HG03378 (cell line): Measurements from ENCODE around the gene ZNF316.
"Not testable (repeated sequence)": the region's sequence is repeated elsewhere in the genome, so short reads cannot be mapped to it uniquely, and the experiment has no call there.

Experiments
- ATAC-seq: cut with Tn5 transposase; IDR thresholded peaks from one replicate; pipeline ENCODE4 v1.9.1; 2021; ENCODE audit warnings: mild to moderate bottlenecking, moderate library complexity; ENCODE audit not compliant: unreplicated experiment

The ZNF316 gene

DNA sequence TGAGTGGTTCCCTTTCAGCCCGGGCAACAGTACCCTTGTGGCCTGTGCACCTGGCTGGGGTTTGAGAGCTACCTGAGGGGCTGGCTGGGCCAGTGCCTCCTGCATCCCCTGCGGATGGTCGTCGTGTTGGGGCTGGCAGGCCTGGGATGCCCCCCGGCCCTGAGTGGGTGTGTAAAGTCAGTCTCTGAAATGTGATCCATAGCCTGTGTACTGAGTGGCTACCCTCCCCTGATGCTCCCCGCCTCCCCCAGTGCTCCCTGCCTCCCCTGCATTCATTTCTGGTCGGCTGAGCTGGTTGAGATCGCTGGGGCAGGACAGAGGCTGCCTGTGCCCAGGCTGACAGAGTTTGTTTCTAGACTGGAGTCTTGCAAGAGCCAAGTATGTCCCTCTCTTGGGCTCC lies 9.3 kb downstream of the ZNF316 start:
- no peak for ATAC-seq

GRCh38 chr7:6647080-6647479 lies 10.0 kb downstream of the ZNF316 start:
- no peak for ATAC-seq

GRCh38 chr7:6647541-6647940 lies 10.4 kb downstream of the ZNF316 start:
- ATAC-seq, result no peak

- ATAC-seq, result no peak
Measured at GRCh38 chr7:6648066-6648814, 11.1 kb downstream of the ZNF316 start.

GRCh38 chr7:6648815-6649104 lies 11.6 kb downstream of the ZNF316 start:
- no peak for ATAC-seq

GRCh38 chr7:6649241-6649961 lies 12.3 kb downstream of the ZNF316 start:
- no peak for ATAC-seq

- no peak for ATAC-seq
Measured at GRCh38 chr7:6650086-6650485, 13.0 kb downstream of the ZNF316 start.

GRCh38 chr7:6650521-6651011 lies 13.4 kb downstream of the ZNF316 start:
- no peak for ATAC-seq

DNA sequence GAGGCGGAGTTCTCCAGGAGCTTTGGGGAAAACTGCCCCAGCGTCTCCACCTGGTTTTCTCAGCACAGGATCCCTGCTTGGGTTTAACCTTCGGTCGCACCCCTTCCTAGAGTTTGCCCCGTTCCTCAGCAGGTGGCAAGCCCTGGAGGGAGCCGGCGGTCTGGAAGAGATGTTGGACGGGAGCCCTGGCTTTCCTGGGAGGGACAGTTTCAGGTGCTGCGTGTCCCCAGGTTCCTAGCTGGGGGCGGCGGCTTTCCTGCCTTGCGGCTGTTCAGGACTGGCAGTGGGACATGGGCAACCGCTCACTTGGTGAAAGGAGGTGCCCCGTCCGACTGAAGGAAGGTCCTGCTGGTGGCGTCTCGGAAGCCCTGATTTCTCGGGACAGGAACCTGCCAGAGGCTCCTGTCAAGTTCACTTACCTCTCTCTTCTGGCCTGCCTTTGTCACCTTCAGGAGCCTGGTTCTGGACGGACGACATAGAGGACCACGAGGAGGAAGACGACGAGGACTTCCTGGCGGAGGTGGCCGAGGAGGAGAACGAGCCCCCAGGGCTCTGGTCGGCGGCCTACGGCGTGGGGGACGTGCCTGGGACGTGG lies 14.8 kb downstream of the ZNF316 start:
- no peak for ATAC-seq

DNA sequence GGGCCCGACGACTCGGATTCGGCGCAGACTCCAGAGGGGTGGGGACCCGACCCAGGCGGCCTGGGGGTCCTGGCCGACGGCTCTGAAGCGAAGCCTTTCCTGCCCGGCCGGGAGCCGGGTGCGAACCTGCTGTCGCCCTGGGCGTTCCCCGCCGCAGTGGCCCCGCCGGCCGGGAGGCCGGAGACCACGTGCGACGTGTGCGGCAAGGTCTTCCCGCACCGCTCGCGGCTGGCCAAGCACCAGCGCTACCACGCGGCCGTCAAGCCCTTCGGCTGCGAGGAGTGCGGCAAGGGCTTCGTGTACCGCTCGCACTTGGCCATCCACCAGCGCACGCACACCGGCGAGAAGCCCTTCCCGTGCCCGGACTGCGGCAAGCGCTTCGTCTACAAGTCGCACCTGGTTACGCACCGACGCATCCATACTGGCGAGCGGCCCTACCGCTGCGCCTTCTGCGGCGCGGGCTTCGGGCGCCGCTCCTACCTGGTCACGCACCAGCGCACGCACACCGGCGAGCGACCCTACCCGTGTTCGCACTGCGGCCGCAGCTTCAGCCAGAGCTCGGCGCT lies 15.4 kb downstream of the ZNF316 start:
- no peak for ATAC-seq

DNA sequence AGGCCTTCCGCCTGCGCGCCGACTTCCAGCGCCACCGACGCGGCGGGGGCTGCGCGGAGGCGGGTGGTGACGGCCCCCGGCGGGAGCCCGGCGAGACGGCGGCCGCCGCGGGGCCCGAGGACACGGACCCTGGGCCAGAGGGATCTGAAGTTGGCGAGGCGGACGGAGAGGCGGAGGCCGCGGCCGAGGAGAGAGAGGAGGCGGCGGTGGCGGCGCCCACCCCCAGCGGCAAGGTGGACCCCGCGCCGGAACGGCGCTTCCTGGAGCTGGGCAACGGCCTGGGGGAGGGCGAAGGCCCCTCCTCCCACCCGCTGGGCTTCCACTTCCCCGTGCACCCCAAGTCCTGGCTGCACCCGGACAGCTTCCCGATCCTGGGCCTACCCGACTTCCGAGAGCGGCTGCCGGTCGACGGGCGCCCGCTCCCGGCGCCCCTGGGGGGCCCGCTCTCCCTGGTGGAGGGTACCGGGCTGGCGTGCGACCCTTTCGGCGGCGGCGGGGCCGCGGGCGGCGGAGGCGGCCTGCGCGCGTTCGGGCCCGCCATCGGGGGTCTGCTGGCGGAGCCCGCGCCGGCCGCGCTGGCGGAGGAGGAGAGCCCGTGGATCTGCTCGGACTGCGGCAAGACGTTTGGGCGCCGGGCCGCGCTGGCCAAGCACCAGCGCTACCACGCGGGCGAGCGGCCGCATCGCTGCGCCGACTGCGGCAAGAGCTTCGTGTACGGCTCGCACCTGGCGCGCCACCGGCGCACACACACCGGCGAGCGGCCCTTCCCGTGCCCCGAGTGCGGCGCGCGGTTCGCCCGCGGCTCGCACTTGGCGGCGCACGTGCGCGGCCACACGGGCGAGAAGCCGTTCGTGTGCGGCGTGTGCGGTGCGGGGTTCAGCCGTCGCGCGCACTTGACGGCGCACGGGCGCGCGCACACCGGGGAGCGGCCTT lies 16.2 kb downstream of the ZNF316 start:
- no peak for ATAC-seq

GRCh38 chr7:6654113-6654841 lies 17.2 kb downstream of the ZNF316 start:
- ATAC-seq, result no peak

DNA sequence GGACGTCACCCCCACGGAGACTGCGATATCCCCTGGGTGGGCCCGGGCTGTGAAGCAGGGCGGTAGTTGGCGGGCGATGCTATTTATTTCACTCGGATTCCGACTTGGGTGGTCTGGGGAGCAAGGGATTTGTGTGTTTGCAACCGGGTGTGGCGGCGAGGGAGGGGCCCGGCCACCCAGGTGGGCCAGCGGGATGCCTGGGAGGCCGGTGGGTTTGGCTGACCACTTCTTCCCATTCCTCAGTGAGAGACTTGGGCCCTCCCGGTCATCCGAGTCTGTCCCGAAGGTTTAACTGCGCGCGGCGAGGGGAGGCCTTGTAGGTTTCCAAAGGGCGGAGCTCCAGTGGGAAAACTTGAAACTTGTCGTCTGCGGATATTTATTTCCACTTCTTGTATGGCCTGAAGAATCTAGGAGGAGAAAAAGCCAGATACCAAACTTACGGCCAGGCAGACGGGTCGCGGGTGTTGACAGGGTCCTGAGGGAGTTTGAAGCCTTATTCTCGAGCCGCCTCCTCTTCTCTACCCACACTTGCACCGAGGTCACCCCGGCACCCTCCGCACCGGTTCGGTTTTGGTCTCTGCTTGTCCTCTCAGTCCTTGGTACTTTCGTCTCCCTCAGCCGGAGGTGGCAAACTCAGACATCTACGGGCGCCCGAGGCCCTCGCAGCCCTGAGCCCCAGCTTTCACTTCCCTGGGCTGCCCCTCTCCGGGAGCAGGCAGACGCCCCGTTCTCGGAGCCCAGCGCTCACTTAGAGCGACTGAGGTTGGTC lies 17.9 kb downstream of the ZNF316 start:
- ATAC-seq, result no peak

GRCh38 chr7:6655636-6656385 lies 18.7 kb downstream of the ZNF316 start:
- no peak for ATAC-seq

DNA sequence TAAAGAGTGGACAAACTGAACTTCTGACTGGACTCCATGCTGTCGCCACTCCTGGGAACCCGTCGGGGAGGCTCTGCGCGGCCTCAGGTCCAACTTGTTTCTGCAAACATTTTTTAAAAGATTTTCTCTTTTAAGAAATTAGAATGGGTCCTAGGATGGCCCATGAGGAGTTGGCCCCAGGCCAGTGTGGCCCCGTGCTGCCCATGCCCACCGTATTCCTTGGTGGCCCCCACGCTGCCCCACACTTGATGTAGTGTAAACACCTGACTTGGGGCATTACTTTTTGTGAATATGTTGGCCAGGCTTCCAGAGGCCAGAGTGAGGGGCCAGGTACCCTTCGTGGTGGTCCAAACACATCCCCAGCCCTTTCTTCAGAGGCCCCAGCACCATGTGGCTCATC lies 19.3 kb downstream of the ZNF316 start:
- no peak for ATAC-seq

DNA sequence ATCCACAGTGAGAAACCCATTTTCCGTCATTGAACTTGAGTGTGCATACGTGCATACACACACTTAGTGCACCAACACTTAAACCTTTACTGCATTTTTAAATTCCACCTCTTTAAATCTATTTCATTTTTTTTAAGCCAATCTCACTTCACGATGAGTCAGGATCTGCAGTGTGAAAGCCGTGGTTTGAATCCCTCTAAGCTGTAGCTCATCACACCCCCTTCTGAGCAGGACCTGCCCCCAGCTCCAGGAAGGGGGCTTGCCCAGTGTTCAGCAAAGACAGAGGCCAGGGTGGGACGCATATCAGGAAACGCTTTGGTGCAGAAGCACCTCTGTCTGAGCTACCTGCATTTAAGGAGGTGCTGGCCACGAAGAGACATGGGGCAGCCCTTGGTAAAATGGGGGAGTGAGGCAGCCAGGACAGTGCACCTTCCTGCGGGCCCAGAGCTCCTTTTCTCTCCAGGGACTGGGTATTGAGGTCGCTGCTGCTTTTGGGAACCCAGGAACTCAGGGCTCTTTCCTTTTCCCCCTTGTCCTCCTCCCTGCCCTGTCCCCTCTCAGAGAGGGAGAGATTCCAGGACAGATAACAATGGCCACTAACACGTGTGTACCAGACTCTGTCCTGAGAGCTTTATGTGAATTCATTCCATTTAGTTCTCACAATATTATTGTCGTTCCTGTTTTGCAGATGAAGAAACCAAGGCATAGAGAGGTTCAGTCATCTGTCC lies 21.7 kb downstream of the ZNF316 start:
- no peak for ATAC-seq

DNA sequence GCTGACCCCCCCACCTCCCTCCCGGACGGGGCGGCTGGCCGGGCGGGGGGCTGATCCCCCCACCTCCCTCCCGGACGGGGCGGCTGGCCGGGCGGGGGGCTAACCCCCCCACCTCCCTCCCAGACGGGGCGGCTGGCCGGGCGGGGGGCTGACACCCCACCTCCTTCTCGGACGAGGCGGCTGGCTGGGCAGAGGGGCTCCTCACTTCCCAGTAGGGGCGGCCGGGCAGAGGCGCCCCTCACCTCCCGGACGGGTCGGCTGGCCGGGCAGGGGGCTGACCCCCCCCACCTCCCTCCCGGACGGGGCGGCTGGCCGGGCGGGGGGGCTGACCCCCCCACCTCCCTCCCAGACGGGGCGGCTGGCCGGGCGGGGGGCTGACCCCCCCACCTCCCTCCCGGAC lies 33.7 kb downstream of the ZNF316 start:
- ATAC-seq, result not testable (repeated sequence)

GRCh38 chr7:6675807-6676405 lies 38.8 kb downstream of the ZNF316 start:
- no peak for ATAC-seq
